ENCODE measurements around the gene NATD1.

The NATD1 gene

GRCh38 chr17:21296097-21297025, 43.2 kb upstream of the NATD1 start:
- Histone ChIP-seq H3K9me3 (ENCODE audit: control insufficient read depth, insufficient read depth, low read length) (no peaks in the 10 kb centered on the region), H3K27ac (ENCODE audit: low read length) (no peak overlapping the region), H3K27me3 (ENCODE audit: control insufficient read depth, insufficient read depth, low read length) (no peaks in the 10 kb centered on the region), H3K4me3 (ENCODE audit: low read length) (no peak overlapping the region), H3K4me1 (ENCODE audit: control insufficient read depth, insufficient read depth, low read length) (no peaks in the 10 kb centered on the region; the same call in 1 of the 2 replicates), H3K36me3 (ENCODE audit: control insufficient read depth, insufficient read depth, low read length) (peaks cover 3% of the 10 kb centered on the region; the same call in 1 of the 2 replicates)
- no peak for DNase-seq (ENCODE audit: low read depth, low spot score)
- no CpG with 5 or more reads among the region's 22 CpGs for WGBS (ENCODE audit: insufficient coverage, insufficient read length)

GRCh38 chr17:21295036-21295952, 42.1 kb upstream of the NATD1 start:
- Histone ChIP-seq H3K4me1 (ENCODE audit: control insufficient read depth, insufficient read depth, low read length) (no peaks in the 10 kb centered on the region; the same call in 1 of the 2 replicates), H3K4me3 (ENCODE audit: low read length) (no peak overlapping the region), H3K36me3 (ENCODE audit: control insufficient read depth, insufficient read depth, low read length) (no peaks in the 10 kb centered on the region; the same call in 1 of the 2 replicates), H3K27me3 (ENCODE audit: control insufficient read depth, insufficient read depth, low read length) (no peaks in the 10 kb centered on the region), H3K9me3 (ENCODE audit: control insufficient read depth, insufficient read depth, low read length) (no peaks in the 10 kb centered on the region), H3K27ac (ENCODE audit: low read length) (no peak overlapping the region)
- no CpG with 5 or more reads among the region's 19 CpGs for WGBS (ENCODE audit: insufficient coverage, insufficient read length)
- DNase-seq (ENCODE audit: low read depth, low spot score) = no peak

- H3K4me1 ChIP-seq (ENCODE audit: control insufficient read depth, insufficient read depth, low read length) = no peaks in the 10 kb centered on the region; the same call in 1 of the 2 replicates
Measured at GRCh38 chr17:21294321-21295035, 41.3 kb upstream of the NATD1 start.

GRCh38 chr17:21293831-21294210, 40.6 kb upstream of the NATD1 start:
- no peaks in the 10 kb centered on the region; the same call in 1 of the 2 replicates for H3K4me1 ChIP-seq (ENCODE audit: control insufficient read depth, insufficient read depth, low read length)
- WGBS (ENCODE audit: insufficient coverage, insufficient read length) = no CpG with 5 or more reads among the region's 10 CpGs
- no peak overlapping the region for H3K27ac ChIP-seq (ENCODE audit: low read length)
- no peaks in the 10 kb centered on the region for H3K9me3 ChIP-seq (ENCODE audit: control insufficient read depth, insufficient read depth, low read length)
- DNase-seq (ENCODE audit: low read depth, low spot score) = no peak
- H3K36me3 ChIP-seq (ENCODE audit: control insufficient read depth, insufficient read depth, low read length) = no peaks in the 10 kb centered on the region; the same call in 1 of the 2 replicates
- H3K27me3 ChIP-seq (ENCODE audit: control insufficient read depth, insufficient read depth, low read length) = no peaks in the 10 kb centered on the region
- no peak overlapping the region for H3K4me3 ChIP-seq (ENCODE audit: low read length)

More at GRCh38 chr17:21294321-21295035, 41.3 kb upstream of the NATD1 start:
- no CpG with 5 or more reads among the region's 12 CpGs for WGBS (ENCODE audit: insufficient coverage, insufficient read length)
- H3K9me3 ChIP-seq (ENCODE audit: control insufficient read depth, insufficient read depth, low read length) = no peaks in the 10 kb centered on the region
- no peak for DNase-seq (ENCODE audit: low read depth, low spot score)
- no peak overlapping the region for H3K27ac ChIP-seq (ENCODE audit: low read length)
- no peaks in the 10 kb centered on the region; the same call in 1 of the 2 replicates for H3K36me3 ChIP-seq (ENCODE audit: control insufficient read depth, insufficient read depth, low read length)
- no peaks in the 10 kb centered on the region for H3K27me3 ChIP-seq (ENCODE audit: control insufficient read depth, insufficient read depth, low read length)
- no peak overlapping the region for H3K4me3 ChIP-seq (ENCODE audit: low read length)

GRCh38 chr17:21292867-21293830, 39.9 kb upstream of the NATD1 start:
- DNase-seq (ENCODE audit: low read depth, low spot score) = no peak
- no peaks in the 10 kb centered on the region for H3K4me1 ChIP-seq (ENCODE audit: control insufficient read depth, insufficient read depth, low read length)
- no peaks in the 10 kb centered on the region for H3K27me3 ChIP-seq (ENCODE audit: control insufficient read depth, insufficient read depth, low read length)
- H3K9me3 ChIP-seq (ENCODE audit: control insufficient read depth, insufficient read depth, low read length) = no peaks in the 10 kb centered on the region
- no peak overlapping the region for H3K4me3 ChIP-seq (ENCODE audit: low read length)
- H3K27ac ChIP-seq (ENCODE audit: low read length) = no peak overlapping the region
- WGBS (ENCODE audit: insufficient coverage, insufficient read length) = no CpG with 5 or more reads among the region's 20 CpGs
- H3K36me3 ChIP-seq (ENCODE audit: control insufficient read depth, insufficient read depth, low read length) = no peaks in the 10 kb centered on the region; the same call in 1 of the 2 replicates

- Histone ChIP-seq H3K9me3 (ENCODE audit: control insufficient read depth, insufficient read depth, low read length) (no peaks in the 10 kb centered on the region), H3K4me3 (ENCODE audit: low read length) (no peak overlapping the region), H3K36me3 (ENCODE audit: control insufficient read depth, insufficient read depth, low read length) (no peaks in the 10 kb centered on the region; the same call in 1 of the 2 replicates), H3K27ac (ENCODE audit: low read length) (no peak overlapping the region), H3K4me1 (ENCODE audit: control insufficient read depth, insufficient read depth, low read length) (no peaks in the 10 kb centered on the region), H3K27me3 (ENCODE audit: control insufficient read depth, insufficient read depth, low read length) (no peaks in the 10 kb centered on the region)
- WGBS (ENCODE audit: insufficient coverage, insufficient read length) = no CpG with 5 or more reads among the region's 12 CpGs
- DNase-seq (ENCODE audit: low read depth, low spot score) = no peak
Measured at GRCh38 chr17:21291862-21292261, 38.7 kb upstream of the NATD1 start.

- H3K27ac ChIP-seq (ENCODE audit: low read length) = no peak overlapping the region
- H3K27me3 ChIP-seq (ENCODE audit: control insufficient read depth, insufficient read depth, low read length) = no peaks in the 10 kb centered on the region
- H3K9me3 ChIP-seq (ENCODE audit: control insufficient read depth, insufficient read depth, low read length) = no peaks in the 10 kb centered on the region
- H3K4me3 ChIP-seq (ENCODE audit: low read length) = no peak overlapping the region
- H3K4me1 ChIP-seq (ENCODE audit: control insufficient read depth, insufficient read depth, low read length) = no peaks in the 10 kb centered on the region; the same call in 1 of the 2 replicates
- no peak for DNase-seq (ENCODE audit: low read depth, low spot score)
- H3K36me3 ChIP-seq (ENCODE audit: control insufficient read depth, insufficient read depth, low read length) = no peaks in the 10 kb centered on the region; the same call in 1 of the 2 replicates
- WGBS (ENCODE audit: insufficient coverage, insufficient read length) = no CpG with 5 or more reads among the region's 10 CpGs
Measured at GRCh38 chr17:21291357-21291756, 38.1 kb upstream of the NATD1 start.

- H3K27me3 ChIP-seq (ENCODE audit: control insufficient read depth, insufficient read depth, low read length) = no peaks in the 10 kb centered on the region
- no CpG with 5 or more reads among the region's 18 CpGs for WGBS (ENCODE audit: insufficient coverage, insufficient read length)
- DNase-seq (ENCODE audit: low read depth, low spot score) = no peak
- H3K27ac ChIP-seq (ENCODE audit: low read length) = no peak overlapping the region
- no peaks in the 10 kb centered on the region; the same call in 1 of the 2 replicates for H3K4me1 ChIP-seq (ENCODE audit: control insufficient read depth, insufficient read depth, low read length)
- H3K36me3 ChIP-seq (ENCODE audit: control insufficient read depth, insufficient read depth, low read length) = no peaks in the 10 kb centered on the region; the same call in 1 of the 2 replicates
- H3K9me3 ChIP-seq (ENCODE audit: control insufficient read depth, insufficient read depth, low read length) = no peaks in the 10 kb centered on the region
- no peak overlapping the region for H3K4me3 ChIP-seq (ENCODE audit: low read length)
Measured at GRCh38 chr17:21289902-21290571, 36.8 kb upstream of the NATD1 start.
